DMS 273 (cell line): ENCODE data around the gene ZCCHC14.
"Not testable (repeated sequence)": the region's sequence is repeated elsewhere in the genome, so short reads cannot be mapped to it uniquely, and the experiment has no call there.

Experiments used
- DNase-seq: peaks from one replicate; lab custom pipeline; 2025; ENCODE audit not compliant: unreplicated experiment; lab: John Stamatoyannopoulos, UW

ZCCHC14 gene

DNA sequence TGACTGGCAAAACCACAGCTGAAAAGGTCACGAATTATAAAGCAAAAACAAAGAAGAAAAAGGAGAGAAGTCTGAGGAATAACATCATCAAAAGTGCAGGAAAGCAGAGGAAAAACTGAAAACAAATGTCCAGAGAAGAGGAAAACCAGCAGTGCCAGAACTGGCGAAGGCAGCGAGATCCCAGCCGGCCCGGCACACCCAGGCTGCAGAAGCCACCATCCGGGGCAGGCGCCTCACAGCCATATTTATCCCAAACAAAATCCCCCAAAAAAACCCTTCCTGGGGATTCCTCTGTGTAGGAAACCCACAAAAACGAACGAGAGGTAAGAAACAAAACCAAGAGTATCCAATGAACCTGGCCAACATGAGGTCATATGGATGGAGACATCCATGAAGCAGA lies 10.6 kb downstream of the ZCCHC14 start:
- DNase-seq = no peak

DNA sequence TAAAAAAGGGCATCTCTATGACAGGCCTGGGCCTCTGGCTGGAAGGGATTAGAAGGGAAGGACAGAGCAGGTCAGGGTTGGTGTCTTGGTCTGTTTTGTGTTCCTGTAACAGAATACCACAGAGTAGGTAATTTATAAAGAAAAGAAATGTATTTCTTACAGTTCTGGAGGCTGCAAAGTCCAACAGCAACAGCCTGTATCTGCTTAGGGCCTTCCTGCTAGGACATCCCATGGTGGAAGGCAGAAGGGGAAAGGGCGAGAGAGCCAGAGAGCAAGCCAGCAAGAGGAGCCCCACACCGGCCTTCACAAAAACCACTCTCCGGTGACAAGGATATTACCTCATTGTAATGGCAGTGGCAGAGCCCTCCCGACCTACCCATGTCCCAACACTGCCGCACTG lies 11.1 kb downstream of the ZCCHC14 start:
- DNase-seq = not testable (repeated sequence)

DNA sequence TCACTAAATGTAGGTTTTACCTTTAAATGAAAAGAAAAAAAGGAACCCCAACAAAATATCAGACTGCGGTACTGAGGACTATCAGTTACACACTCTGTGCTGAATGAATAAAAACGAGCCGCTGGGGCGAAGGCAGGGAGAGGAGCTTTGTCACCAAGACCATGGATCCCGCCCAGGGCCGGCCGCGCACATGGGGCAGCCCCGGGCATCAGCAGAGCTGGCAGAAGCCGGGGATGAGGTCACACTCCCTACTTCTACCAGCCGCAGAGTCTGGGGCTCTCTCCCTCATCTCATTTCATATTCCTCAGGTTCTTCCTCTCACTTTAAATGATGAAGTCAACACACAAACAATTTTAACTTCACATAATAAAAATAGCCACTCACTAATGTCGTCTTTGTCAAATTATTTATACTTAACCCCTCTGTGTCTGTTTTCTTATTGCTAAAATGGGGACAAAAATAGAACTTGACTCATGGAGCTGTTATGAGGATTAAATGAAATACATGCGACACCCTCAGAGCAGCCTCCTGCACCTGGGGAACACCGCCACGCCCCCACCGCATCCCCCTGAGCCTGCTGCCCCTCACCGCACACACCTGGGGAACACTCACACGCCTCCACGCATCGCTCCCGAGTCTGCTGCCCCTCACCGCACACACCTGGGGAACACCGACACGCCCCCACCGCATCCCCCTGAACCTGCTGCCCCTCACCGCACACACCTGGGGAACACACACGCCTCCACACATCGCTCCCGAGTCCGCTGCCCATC lies 15.4 kb downstream of the ZCCHC14 start:
- peak; percentile 38 for DNase-seq

DNA sequence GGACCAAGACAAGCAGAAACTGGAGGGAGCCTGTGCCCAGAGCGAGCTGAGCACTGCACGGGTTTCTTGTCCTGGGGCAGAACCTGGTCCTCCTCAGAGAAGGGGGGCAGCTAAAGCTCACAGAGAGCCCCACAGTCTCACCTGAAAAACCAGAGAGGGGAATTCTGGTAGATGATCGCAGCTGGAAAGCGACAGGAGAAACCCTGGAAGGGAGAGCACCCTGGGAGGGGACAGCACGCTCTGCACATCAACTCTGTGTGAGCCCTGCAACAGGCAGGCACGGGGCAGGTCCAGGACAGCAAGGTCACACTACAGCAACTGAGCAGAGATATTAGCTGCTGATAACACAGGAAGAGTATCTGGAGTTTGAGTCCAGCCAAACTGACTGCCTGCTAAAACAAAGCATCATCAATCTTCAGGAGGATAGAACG lies 18.2 kb downstream of the ZCCHC14 start:
- no peak for DNase-seq

DNA sequence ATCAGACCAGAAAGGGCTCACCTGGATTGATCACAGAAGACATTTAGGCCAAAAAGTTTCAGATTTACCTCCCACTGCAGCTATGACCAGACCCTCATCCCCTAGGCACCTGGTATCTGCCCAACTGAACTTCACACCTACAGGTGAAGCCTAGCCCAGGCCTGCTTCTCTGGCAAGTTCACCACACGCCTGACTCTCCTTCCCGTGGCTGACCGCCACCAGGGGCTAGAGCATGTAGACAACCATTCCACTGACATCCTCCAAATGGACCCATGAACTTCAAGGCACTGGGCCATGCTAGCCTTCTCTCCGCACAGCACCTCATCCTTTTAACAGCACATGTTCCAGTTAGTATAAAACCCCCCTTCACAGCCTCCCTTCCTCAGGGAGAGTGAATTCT lies 18.8 kb downstream of the ZCCHC14 start:
- no peak for DNase-seq

DNA sequence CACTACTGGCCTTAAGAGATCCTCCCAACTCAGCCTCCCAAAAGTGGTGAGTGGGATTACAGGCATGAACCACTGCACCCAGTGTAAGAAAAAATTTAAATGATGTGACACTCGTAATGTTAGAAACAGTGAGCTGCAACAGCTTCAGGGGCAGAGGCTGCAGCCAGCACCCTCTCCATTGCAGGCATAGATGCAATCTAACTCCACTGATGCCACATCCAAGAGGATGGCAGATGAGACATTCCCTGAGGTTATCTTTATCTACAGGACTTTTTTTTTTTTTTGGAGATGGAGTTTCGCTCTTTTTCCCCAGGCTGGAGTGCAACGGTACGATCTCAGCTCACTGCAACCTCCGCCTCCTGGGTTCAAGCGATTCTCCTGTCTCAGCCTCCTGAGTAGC lies 19.9 kb downstream of the ZCCHC14 start:
- DNase-seq = no peak

DNA sequence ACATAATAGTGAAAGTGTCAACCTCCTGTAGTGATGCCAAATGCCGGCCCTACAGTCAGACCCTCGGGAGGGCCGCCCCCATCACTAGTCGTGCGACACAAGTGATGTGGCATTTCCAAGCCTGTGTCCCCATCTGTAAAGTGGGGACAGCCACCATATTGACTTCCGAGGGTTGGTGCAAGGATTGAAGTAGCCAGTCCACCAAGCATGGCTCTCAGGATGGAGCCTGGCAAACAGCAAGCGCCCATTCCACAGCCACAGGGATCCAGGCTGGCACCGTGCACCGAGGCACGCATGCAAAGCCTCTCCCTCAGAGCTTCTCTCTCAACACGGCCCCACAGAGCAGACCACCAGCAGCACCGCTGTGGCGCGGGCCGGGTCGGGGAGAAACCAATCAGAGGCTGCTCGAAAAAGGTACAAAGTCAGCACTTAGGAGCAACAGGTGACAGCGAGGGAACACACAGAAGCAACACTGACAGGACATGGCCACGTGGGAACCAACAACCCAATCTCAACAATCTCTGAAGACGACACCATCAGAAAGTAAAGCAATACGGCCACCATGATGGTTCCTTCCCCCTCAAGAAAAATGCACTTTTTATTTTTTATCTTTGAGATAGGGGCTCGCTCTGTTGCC lies 20.6 kb downstream of the ZCCHC14 start:
- no peak for DNase-seq

DNA sequence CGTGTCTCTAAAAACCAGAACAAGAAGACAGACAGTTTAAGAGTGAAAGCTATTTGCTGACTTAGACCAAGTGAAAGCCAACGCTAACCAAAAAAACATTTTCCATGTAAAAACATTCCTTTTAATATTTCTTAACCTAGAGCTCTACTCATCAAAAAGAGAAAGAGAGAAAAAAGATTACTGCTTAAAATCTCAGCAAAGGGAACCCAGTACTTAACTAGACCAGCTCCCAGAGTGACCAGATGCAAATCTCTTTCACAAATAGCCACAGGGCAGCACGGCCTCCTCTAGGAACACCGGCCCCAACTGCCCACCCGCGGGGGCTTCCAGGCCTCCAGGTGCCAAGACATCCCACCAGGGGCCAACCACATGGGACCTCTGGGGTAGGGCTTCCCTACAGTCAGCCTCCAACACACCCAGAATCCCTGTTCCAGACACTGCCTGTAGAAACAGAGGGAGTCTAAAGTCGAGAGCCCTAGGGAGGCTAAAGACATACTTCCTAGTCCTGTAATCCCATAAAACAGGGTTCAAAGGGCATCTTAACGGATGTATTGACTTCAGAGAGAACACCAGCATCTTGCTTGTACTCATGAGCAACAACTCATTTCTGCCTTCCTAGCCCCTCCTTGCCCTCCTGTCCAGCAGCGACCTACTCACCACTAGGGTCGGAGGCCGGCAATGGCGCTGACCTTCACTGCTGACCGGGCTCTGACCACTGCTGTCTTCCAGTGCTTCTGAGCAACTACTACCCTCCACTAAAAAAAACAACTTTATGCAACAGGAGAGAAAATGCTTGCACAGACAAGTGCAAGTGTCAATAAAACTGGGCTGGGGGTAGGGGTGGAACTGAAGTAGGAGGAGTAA lies 21.3 kb downstream of the ZCCHC14 start:
- no peak for DNase-seq

DNA sequence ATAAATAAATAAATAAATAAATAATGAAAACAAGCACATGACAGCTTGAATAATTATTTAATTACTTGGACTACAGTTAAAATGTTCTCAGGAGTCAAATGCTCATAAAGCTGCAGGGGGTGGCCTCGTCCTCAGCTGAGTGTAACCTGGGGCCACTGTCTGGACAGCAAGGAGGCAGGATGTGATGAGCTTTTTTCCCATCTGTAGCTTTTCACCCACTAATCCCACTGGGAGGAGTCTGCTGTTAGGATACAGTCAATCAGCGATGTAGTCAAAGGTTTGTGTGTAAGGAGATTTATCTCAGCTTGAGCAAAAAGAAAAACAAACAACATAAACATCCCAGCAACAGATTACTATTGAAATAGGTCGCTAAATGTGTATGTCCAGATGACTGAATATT lies 22.5 kb downstream of the ZCCHC14 start:
- no peak for DNase-seq

DNA sequence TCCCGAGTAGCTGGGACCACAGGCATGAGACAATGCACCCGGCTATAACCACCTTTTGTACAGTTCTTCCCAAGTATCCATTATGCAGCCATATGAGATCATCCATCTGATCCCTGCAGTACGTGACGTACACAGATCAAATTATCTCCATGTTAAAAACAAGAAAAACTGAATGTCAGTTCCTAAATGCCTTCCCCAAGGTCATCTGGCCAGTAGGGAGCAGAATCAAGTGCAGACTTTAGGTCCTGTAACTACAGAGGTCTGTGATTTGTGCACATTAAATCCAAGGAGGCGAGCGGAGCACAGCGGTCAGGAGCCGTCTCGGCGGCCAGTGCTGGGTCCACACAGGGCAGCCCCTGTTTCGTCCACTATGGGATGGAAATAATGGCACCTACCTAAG lies 23.7 kb downstream of the ZCCHC14 start:
- DNase-seq = no peak

DNA sequence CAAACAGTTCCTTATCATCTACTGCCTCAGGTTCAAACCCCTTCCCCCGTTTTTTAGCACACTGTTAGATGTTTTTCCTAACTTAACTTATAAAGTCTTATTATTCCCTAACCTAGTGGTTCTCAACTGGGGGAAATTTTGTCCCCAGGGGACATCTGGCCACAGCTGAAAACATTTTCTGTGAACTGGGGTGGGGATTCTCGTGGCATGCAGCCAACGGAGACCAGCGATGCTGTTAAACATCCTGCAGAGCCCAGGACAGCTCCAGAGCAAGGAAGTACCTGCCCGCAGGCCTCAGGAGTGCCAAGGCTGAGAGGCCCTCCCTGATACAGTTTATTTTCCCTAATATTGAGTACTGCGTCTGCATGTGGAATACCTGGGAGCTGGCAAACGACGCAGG lies 24.3 kb downstream of the ZCCHC14 start:
- no peak for DNase-seq

DNA sequence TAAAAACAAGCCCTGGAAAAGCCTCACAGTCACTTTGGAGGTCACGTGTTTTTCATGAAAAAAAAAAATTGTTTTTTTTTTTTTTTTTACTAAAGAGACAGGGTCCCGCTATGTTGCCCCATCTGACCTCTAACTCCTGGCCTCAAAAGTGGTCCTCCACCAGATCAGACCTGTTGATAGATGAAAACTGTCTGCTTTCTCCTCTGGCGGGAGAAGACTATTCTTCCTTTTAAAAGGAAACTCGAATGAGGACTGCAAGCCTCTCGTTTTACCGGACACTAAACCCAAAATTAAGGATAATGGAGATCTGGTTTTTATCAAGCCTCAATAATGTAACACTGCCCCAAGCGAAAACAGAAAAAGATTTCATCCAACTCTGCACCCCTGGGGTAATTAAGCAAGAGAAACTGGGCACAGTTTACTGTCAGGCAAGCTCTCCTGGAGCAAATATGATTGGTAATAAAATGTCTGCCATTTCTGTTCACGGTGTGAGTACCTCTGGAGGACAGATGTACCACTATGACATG lies 25.8 kb downstream of the ZCCHC14 start:
- DNase-seq = no peak

DNA sequence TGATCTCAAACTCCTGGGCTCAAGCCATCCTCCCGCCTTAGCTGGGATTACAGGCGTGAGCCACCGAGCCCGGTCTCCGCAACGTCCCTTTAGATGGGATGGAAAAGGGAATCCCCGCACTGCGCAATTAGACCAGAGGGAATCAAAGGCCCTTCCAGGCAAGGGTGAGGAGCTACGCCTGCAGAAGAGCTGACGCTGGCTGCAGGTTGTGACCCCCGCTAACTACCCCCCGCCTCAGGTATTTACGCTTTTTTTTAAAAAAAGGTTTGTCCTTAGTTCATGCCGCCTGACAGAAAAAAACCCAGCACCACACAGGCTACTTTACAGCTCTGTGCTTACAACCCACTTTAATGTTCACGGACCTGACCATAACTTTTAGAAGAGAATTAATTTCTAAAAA lies 26.9 kb downstream of the ZCCHC14 start:
- DNase-seq = no peak

DNA sequence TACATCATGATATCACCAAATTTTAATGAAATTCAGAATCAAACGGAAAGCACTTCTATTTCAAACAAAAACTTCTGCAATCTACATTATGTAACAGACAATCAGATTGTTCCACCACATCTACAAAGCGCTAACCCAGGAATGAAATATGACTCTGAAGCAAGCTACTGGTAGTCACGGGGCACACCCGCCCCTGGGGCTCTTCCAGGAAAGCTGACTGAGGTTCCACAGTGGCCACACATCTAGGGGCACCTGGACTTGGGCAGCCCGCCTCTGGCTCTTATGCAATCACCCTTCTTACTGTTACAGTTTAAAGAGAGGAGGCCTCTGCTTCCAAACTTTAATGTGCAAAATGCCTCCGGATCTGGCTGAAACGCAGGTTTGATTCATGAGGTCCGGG lies 27.5 kb downstream of the ZCCHC14 start:
- peak; percentile 54 for DNase-seq

DNA sequence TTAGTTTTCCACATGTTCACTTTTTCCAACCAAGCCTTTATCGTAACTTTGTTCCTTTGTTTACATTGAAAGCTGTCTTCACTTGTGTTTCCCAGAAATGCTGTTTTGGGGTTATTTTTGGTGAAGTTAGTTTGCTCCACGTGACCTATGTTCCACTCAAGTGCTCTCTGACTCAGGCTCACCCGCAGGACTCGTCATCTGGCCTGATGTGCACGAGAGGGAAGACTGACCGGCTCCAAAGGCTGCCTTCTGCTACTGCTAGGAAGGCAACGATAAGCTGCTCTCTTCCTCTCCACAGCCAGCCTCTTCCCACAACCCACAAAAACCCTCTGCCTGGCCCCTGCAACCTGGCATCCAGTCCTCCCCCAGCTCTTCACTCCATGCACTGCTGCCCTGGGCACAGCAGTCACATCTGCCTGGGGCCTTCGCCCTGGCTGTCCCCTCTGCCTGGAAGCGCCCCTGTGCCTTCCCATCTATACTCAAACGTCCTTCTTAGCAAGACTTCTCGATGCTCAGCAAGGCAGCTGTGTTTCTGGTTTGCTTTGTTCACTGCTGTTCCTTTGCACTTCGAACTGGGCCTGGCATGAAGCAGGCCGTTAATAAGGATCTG lies 28.0 kb downstream of the ZCCHC14 start:
- peak; percentile 32 for DNase-seq

DNA sequence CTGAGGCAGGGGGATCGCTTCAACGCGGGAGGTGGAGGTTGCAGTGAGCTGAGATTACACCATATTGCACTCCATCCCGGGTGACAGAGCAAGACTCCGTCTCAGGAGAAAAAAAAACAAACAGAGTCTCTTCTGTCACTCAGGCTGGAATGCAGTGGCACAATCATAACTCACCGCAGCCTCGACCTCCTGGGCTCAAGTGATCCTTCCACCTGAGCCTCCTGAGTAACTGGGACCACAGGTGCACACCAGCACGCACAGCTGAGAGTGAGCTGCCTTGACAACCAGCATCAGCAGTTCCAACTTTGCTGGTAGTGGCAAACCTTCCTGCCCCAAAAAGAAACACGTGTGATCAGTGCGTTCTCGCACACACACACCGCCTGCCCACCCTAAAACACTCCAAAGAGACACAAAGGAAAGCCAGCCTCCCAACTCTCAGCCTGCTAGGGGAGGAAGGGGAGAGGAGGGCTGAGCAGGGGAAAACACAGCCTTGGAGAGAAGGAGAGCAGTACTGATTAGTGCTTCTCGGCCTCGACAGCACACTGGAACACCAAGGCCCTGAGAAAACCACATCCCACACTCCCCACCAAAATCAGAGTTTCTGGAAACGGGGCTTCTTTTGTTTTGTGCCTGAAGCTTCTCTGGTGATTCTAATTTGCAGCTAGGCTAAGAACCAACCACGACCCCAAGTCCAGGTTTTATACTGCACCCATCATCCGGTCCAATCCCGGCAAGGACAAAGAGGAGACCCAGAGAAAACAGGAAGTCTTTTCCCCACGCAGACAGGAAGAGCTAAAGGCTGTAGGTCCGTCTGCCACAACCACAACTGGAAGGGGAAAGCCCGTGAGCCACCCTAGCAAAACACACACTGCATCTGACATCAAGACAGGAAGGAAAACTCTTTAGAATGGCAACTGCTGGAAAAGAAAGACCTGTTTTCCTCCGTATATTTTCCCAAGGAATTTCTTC lies 28.8 kb downstream of the ZCCHC14 start:
- DNase-seq = no peak

DNA sequence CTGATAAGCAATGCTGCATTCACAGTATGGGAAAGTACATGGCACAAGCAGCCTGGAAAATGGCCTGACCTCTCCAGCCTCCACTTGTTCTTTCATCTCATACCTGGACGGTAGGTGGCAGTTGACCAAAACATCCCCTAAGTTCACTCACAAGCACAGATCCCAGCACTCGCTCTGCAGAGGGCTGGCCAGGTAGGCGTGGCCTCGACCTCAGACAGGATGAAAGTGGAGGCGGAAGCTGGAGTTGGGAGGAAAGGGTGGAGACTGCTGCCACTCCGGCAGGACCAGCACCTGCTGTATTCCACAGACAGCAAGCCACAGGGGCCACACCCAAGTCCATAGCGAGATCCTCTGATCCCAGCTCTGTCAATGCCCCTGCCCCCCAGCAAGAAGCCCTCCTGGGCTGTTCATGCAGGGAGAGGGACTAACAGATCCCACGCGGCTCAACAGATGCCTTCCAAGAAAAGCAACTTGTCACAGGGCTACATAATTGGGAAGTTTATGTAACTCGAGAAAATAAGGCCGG lies 31.3 kb downstream of the ZCCHC14 start:
- DNase-seq = peak; percentile 90

DNA sequence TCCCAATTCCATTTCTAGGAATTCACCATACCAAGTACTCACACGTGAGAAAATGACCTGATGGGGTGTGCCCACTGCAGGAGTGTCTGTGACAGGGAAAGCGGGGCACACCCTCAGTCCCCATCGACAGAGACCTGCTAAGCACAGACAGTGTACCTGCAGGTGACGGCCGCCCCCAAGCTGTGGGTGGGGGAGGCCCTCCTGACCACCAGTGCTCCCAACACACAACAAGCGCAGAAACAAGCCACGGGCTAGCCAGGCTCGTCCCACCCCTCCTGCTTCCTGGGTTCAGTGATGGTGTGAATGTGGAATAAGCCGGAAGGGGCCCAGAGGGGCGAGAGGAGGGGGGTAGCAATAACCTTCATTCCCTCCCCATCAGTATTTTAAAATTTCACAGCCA lies 31.9 kb downstream of the ZCCHC14 start:
- DNase-seq = no peak

DNA sequence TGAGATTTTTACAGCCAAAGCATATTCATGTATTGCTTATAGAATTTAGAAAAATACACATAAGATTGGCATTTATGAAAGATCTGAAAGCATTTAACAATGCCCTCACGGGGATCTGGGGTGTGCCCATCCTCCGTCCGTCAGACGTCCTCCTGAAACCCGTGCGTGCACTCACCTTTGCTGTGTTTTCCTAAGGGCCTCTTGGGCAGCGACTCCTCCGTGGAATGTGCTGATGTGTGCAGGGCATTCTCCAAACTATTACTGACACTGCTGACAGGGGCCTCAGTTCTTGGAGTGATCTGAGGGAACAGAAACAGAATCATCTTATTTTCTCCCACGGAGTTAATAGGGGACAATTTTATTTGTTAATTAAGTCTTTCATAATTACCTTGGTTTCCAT lies 33.0 kb downstream of the ZCCHC14 start:
- DNase-seq = no peak

DNA sequence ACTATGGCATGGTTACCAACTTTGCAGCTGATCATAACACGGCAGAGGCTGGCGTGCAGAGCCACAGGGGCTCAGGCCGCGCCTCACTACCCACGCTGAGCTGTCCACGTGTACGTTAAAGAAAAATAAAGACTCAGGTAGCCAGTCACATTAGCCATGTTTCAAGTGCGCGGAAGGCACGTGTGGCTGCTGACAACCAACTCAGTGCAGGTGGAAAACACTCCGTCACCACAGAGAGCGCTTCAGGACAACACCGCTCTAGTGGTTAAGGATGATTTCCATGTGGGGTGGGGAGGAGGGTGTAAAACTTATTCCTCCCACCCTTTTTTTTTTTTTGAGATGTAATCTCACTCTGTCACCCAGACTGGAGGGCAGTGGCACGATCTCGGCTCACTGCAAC lies 33.8 kb downstream of the ZCCHC14 start:
- DNase-seq = no peak
